A673 (cell line): ENCODE measurements around the gene TMEM38A. TPM values are rescaled to one million over a fixed set of nuclear protein-coding genes. Genes with fewer than 3 reads are reported as not detected.
A peak's percentile ranks its signal among the peaks of the same experiment; 100 is the strongest.
"Not testable (repeated sequence)": the region's sequence is repeated elsewhere in the genome, so short reads cannot be mapped to it uniquely, and the experiment has no call there.

Source experiments
- BruUV-seq: library from RNA; stranded (reverse); fragments of 400-500 nt; replicated peaks from 2 replicates; lab custom pipeline; 2021; lab: Mats Ljungman, UMichigan
- CTCF ChIA-PET: fragments of 300-600 bp; sonication (Branson Sonifier 250); formaldehyde crosslinking; loops from one replicate; lab custom pipeline; 2022; ENCODE audit warnings: antibody characterized with exemption; lab: Charles Lee
- POLR2A ChIA-PET: fragments of 300-600 bp; sonication (Branson Sonifier 250); formaldehyde crosslinking; loops from one replicate; lab custom pipeline; 2022; ENCODE audit warnings: antibody characterized with exemption; ENCODE audit not compliant: low non-redundant PET; lab: Charles Lee
- DNase-seq: peaks from one replicate; pipeline ENCODE4 v3.0.0-alpha.2; 2015; ENCODE audit warnings: low spot score
- H3K27ac ChIP-seq: fragments of 200-600 bp; sonication (generic); 2 replicates; pipeline ENCODE4 v1.5.1; 2016; ENCODE audit warnings: mixed run types, low read depth, mild to moderate bottlenecking, mixed read lengths, antibody characterized with exemption, low read length; ENCODE audit not compliant: poor library complexity, severe bottlenecking
- H3K27me3 ChIP-seq: fragments of 200-600 bp; sonication (generic); replicated peaks from 2 replicates; pipeline ENCODE4 v1.6.1; 2017; ENCODE audit warnings: mixed run types, low read depth, mild to moderate bottlenecking, mixed read lengths, antibody characterized with exemption, low read length; ENCODE audit not compliant: insufficient read depth, poor library complexity
- H3K36me3 ChIP-seq: fragments of 200-600 bp; sonication (generic); 2 replicates; pipeline ENCODE4 v1.6.1; 2016; ENCODE audit warnings: mixed run types, mild to moderate bottlenecking, mixed read lengths, antibody characterized with exemption, low read length; ENCODE audit not compliant: insufficient read depth, poor library complexity, severe bottlenecking
- H3K4me1 ChIP-seq: fragments of 200-600 bp; sonication (generic); 2 replicates; pipeline ENCODE4 v1.6.1; 2017; ENCODE audit warnings: mixed run types, mild to moderate bottlenecking, mixed read lengths, antibody characterized with exemption, low read length; ENCODE audit not compliant: insufficient read depth, poor library complexity, severe bottlenecking
- H3K4me3 ChIP-seq: fragments of 200-600 bp; sonication (generic); 2 replicates; pipeline ENCODE4 v1.5.1; 2016; ENCODE audit warnings: low read depth, mixed run types, mild to moderate bottlenecking, mixed read lengths, low read length; ENCODE audit not compliant: poor library complexity, severe bottlenecking
- H3K9me3 ChIP-seq: fragments of 200-600 bp; sonication (generic); 2 replicates; pipeline ENCODE4 v1.6.1; 2016; ENCODE audit warnings: mixed run types, low read depth, mild to moderate bottlenecking, mixed read lengths, antibody characterized with exemption, low read length; ENCODE audit not compliant: poor library complexity, severe bottlenecking
- EZH2 ChIP-seq: fragments of 200-600 bp; sonication (generic); IDR thresholded peaks from 2 replicates; pipeline ENCODE4 v1.6.1; 2017; ENCODE audit warnings: borderline replicate concordance, low read depth, mild to moderate bottlenecking, mixed read lengths, antibody characterized with exemption, low read length; ENCODE audit not compliant: poor library complexity, severe bottlenecking
- intact Hi-C: fragments of 100-400 bp; cut with micrococcal nuclease; formaldehyde crosslinking; loops from one replicate; pipeline ENCODE4 v1.10.0; 2022; ENCODE audit not compliant: unreplicated experiment
- total RNA-seq: library from RNA; stranded (reverse); gene quantifications from 2 replicates; pipeline ENCODE4 v1.2.3, GENCODE V29; 2021
- TF ChIP-seq, protein P1 (sequence below): fragments of 300-800, 200-600 bp; sonication (generic); conservative IDR thresholded peaks from 2 replicates; pipeline ENCODE4 v1.5.1; 2017; ENCODE audit warnings: low read depth, mild to moderate bottlenecking, antibody characterized with exemption, low read length, moderate library complexity, mixed read lengths

Gene TMEM38A
- total RNA-seq, 1 experiment from 2014 or later, result 8.3 TPM

DNA sequence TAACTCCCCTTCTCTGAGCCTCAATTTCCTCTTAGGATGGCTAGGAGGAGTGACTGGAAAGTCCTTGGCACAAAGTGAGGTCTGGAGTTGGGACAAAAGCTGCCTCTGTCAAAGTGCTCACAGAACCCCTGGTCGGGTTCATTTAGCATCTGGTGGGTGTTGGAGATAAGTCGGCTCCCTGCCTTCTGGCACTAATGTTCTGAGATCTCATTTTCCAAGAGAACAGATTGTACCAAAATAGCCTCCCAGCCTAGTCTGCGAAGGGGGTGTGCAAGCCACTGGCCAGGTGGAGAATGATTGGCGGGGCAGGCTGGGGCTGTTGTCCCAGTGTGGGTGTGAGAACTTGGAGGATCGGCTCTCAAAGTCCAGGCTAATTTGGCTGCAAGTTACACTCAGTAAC lies 38.0 kb downstream of the TMEM38A start:
- Histone ChIP-seq H3K9me3 (no peaks in the 10 kb centered on the region), H3K4me1 (no peaks in the 10 kb centered on the region), H3K27ac (no peak overlapping the region), H3K4me3 (no peak overlapping the region), H3K36me3 (no peaks in the 10 kb centered on the region), H3K27me3 (no peaks in the 10 kb centered on the region)
- intact Hi-C loops, result no loop called here
- no peak for TF ChIP-seq EZH2
- TF ChIP-seq, protein P1, sequence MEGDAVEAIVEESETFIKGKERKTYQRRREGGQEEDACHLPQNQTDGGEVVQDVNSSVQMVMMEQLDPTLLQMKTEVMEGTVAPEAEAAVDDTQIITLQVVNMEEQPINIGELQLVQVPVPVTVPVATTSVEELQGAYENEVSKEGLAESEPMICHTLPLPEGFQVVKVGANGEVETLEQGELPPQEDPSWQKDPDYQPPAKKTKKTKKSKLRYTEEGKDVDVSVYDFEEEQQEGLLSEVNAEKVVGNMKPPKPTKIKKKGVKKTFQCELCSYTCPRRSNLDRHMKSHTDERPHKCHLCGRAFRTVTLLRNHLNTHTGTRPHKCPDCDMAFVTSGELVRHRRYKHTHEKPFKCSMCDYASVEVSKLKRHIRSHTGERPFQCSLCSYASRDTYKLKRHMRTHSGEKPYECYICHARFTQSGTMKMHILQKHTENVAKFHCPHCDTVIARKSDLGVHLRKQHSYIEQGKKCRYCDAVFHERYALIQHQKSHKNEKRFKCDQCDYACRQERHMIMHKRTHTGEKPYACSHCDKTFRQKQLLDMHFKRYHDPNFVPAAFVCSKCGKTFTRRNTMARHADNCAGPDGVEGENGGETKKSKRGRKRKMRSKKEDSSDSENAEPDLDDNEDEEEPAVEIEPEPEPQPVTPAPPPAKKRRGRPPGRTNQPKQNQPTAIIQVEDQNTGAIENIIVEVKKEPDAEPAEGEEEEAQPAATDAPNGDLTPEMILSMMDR, result no peak
- POLR2A ChIA-PET, result no interaction called here
- no TSS peak for BruUV-seq
- CTCF ChIA-PET, result no interaction called here
- no peak for DNase-seq

DNA sequence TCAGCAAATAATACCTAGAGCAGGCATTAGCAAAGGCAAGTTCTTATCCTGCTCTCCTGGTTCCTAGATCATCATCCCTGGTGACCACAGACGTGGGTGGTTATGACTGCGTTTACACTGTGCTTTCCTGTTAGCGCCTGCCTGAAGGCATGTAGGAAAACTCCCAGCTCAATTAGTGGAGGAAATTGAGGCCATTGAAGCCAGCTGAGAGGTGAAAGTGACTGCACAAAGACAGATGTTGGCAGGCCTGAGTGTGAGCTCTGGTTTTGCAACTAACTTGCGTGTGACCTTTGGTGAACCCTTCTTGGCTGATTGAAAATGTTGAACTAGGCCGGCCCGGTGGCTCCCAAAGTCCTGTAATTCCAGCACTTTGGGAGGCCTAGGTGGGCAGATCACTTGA lies 41.2 kb downstream of the TMEM38A start:
- BruUV-seq, result no TSS peak
- H3K9me3 ChIP-seq, result no peaks in the 10 kb centered on the region
- no peak overlapping the region for H3K27ac ChIP-seq
- no peaks in the 10 kb centered on the region for H3K36me3 ChIP-seq
- no peak overlapping the region for H3K4me3 ChIP-seq
- POLR2A ChIA-PET, result no interaction called here
- intact Hi-C loops, result no loop called here
- H3K27me3 ChIP-seq, result no peaks in the 10 kb centered on the region
- peak; percentile 38 for DNase-seq
- CTCF ChIA-PET, result no interaction called here
- TF ChIP-seq EZH2, result no peak
- TF ChIP-seq, protein P1, result no peak
- no peaks in the 10 kb centered on the region for H3K4me1 ChIP-seq

DNA sequence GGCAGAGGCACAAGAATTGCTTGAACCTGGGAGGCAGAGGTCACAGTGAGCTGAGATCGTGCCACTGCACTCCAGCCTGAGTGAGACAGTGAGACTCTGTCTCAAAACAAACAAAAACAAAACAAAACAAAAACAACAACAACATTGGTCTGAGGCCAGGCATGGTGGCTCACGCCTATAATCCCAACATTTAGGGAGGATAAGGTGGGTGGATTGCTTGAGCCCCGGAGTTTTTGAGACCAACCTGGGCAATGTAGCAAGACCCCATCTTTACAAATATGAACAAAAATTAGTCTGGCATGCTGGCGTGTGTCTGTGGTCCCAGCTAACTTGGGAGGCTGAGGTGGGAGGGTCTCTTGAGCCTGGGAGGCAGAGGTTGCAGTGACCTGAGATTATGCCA lies 42.7 kb downstream of the TMEM38A start:
- ChIA-PET POLR2A (no interaction called here), CTCF (no interaction called here)
- no peak for DNase-seq
- Histone ChIP-seq H3K4me3 (no peak overlapping the region), H3K4me1 (no peaks in the 10 kb centered on the region), H3K27me3 (no peaks in the 10 kb centered on the region), H3K36me3 (no peaks in the 10 kb centered on the region), H3K9me3 (no peaks in the 10 kb centered on the region), H3K27ac (no peak overlapping the region)
- no TSS peak for BruUV-seq
- intact Hi-C loops, result no loop called here
- TF ChIP-seq, protein P1, result no peak
- TF ChIP-seq EZH2, result no peak

DNA sequence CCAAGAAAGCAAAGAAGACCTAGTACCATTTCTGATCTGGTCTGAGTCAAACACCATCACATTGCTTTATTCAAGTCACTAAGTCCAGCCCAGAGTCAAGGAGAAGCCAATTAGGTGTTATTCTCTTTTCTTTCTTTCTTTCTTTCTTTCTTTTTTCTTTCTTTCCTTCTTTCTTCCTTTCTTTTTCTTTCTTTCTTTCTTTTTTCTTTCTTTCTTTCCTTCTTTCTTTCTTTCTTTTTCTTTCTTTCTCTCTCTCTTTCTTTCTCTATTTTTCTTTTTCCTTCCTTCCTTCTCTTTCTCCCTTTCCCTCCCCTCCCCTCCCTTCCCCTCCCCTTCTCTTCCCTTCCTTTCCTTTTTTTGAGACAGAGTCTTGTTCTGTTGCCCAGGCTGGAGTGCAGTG lies 49.9 kb downstream of the TMEM38A start:
- BruUV-seq, POLR2A ChIA-PET, H3K36me3 ChIP-seq, H3K27me3 ChIP-seq, CTCF ChIA-PET, H3K4me3 ChIP-seq, H3K9me3 ChIP-seq, H3K27ac ChIP-seq, DNase-seq, H3K4me1 ChIP-seq: not testable (repeated sequence)
- intact Hi-C loops, result loop anchor here (5.0 kb wide), 1 partner anchor 116 kb away; the partner anchor contains the start of gene SIN3B

DNA sequence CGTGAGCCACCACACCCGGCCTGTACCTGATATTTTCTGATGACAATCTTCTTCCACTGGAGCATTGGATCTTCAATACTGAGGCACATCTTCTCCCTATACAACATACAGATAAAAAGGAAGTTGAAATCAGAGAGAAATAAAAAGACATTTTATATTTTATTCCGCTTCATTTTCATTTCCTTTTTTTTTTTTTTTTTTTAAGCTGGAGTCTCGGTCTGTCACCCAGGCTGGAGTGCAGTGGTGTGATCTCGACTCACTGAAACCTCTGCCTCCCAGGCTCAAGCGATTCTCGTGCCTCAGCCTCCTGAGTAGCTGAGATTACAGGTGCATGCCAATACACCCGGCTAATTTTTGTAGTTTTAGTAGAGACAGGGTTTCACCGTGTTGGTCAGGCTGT lies 51.4 kb downstream of the TMEM38A start:
- CTCF ChIA-PET, result interaction anchor here (0.6 kb wide), 1 partner anchor 570 kb away, joined by 6 read pairs; no protein-coding TSS in a partner anchor
- BruUV-seq, H3K27ac ChIP-seq, H3K4me3 ChIP-seq, DNase-seq, POLR2A ChIA-PET, H3K27me3 ChIP-seq, H3K36me3 ChIP-seq, H3K4me1 ChIP-seq, H3K9me3 ChIP-seq: not testable (repeated sequence)
- intact Hi-C loops, result loop anchor here (5.0 kb wide), 1 partner anchor 115 kb away; the partner anchor contains the start of gene SIN3B
